HL-60 (cell line): Measurements from ENCODE around the gene CGRRF1.

Experiments
- DNase-seq, 2 experiments: peaks; one replicate each; pipeline ENCODE4 v3.0.0-alpha.2; 2010 to 2020; ENCODE audit warnings: low read depth in 1 of 2, low spot score in 1 of 2
- H3K27ac ChIP-seq: fragments of 250-450 bp; sonication (Bioruptor Pico); replicated peaks from 2 replicates; pipeline ENCODE4 v1.5.1; 2020; ENCODE audit warnings: mild to moderate bottlenecking, moderate library complexity
- H3K27me3 ChIP-seq: fragments of 250-450 bp; sonication (Bioruptor Pico); 2 replicates; pipeline ENCODE4 v1.5.1; 2021; ENCODE audit warnings: mild to moderate bottlenecking, moderate library complexity; ENCODE audit not compliant: insufficient read depth, poor library complexity, severe bottlenecking
- H3K4me3 ChIP-seq: replicated peaks from 2 replicates; pipeline ENCODE4 v1.5.1; 2011; ENCODE audit warnings: mild to moderate bottlenecking, control low read depth, low read length; ENCODE audit not compliant: insufficient read depth
- CTCF ChIP-seq: IDR thresholded peaks from one replicate; pipeline ENCODE4 v1.5.1; 2011; ENCODE audit warnings: low read length, control low read depth, inconsistent platforms; ENCODE audit not compliant: insufficient read depth
- GABPA ChIP-seq: IDR thresholded peaks from 2 replicates; pipeline ENCODE4 v1.6.1; 2012; ENCODE audit warnings: low read depth
- POLR2AphosphoS5 ChIP-seq: IDR thresholded peaks from 2 replicates; pipeline ENCODE4 v1.6.1; 2012; ENCODE audit warnings: low read depth
- REST ChIP-seq: IDR thresholded peaks from 2 replicates; pipeline ENCODE4 v1.6.1; 2012; ENCODE audit warnings: low read depth; ENCODE audit not compliant: insufficient replicate concordance
- SPI1 ChIP-seq: IDR thresholded peaks from 2 replicates; pipeline ENCODE4 v1.6.1; 2012; ENCODE audit warnings: low read depth, mild to moderate bottlenecking, borderline replicate concordance

Gene CGRRF1

GRCh38 chr14:54580933-54581332, 71.2 kb downstream of the CGRRF1 start:
- H3K4me3 ChIP-seq, result no peak overlapping the region
- no peak for TF ChIP-seq CTCF
- TF ChIP-seq SPI1, result no peak
- no peak for TF ChIP-seq REST
- TF ChIP-seq POLR2AphosphoS5, result no peak
- no peak for TF ChIP-seq GABPA
- no peak overlapping the region for H3K27ac ChIP-seq
- no peaks in the 10 kb centered on the region for H3K27me3 ChIP-seq
- DNase-seq, result no peak

GRCh38 chr14:54582334-54582733, 72.6 kb downstream of the CGRRF1 start:
- no peak for DNase-seq
- no peak for TF ChIP-seq SPI1
- TF ChIP-seq REST, result no peak
- no peak for TF ChIP-seq GABPA
- TF ChIP-seq CTCF, result no peak
- TF ChIP-seq POLR2AphosphoS5, result no peak
- Histone ChIP-seq H3K27me3 (no peaks in the 10 kb centered on the region), H3K27ac (no peak overlapping the region), H3K4me3 (no peak overlapping the region)

GRCh38 chr14:54584097-54584496, 74.4 kb downstream of the CGRRF1 start:
- no peak overlapping the region for H3K27ac ChIP-seq
- no peak for DNase-seq
- no peak for TF ChIP-seq POLR2AphosphoS5
- no peak for TF ChIP-seq REST
- no peak overlapping the region for H3K4me3 ChIP-seq
- H3K27me3 ChIP-seq, result no peaks in the 10 kb centered on the region

GRCh38 chr14:54585214-54585613, 75.5 kb downstream of the CGRRF1 start:
- TF ChIP-seq SPI1, result no peak
- TF ChIP-seq REST, result no peak
- TF ChIP-seq POLR2AphosphoS5, result no peak
- TF ChIP-seq CTCF, result no peak
- no peak for TF ChIP-seq GABPA
- Histone ChIP-seq H3K27me3 (no peaks in the 10 kb centered on the region), H3K4me3 (no peak overlapping the region), H3K27ac (no peak overlapping the region)
- DNase-seq, result no peak
